Measurements from ENCODE around the gene ZNF362. TPM values are rescaled to one million over a fixed set of nuclear protein-coding genes. Genes with fewer than 3 reads are reported as not detected.

The ZNF362 gene
- total and polyA plus RNA-seq, 2 donors (not counting 1 experiment from before 2014, with no cell fraction given), result 3.8 to 5.7 TPM

GRCh38 chr1:33219886-33220661, 36.2 kb upstream of the ZNF362 start:
- Histone ChIP-seq H3K9ac (ENCODE audit: insufficient read depth, low read length) (no peak overlapping the region), H2AFZ (ENCODE audit: low read length) (no peak overlapping the region), H3K27me3 (ENCODE audit: control insufficient read depth, insufficient read depth, low read length) (no peaks in the 10 kb centered on the region), H3K4me1 (ENCODE audit: control insufficient read depth, extremely low read depth, insufficient read depth, low read length) (no peaks in the 10 kb centered on the region), H3K4me3 (replicated peaks in 1 of 4; ENCODE audit: control extremely low read depth in 1 of 4, insufficient read depth in 1 of 4, low read depth in 3 of 4, low read length in 4 of 4) (no peak overlapping the region), H3K79me2 (ENCODE audit: control insufficient read depth, insufficient read depth, low read length) (no peaks in the 10 kb centered on the region), H3K4me2 (ENCODE audit: extremely low read depth, insufficient read depth, low read length) (no peak overlapping the region), H3K27ac (ENCODE audit: insufficient read depth, low read length) (no peak overlapping the region), H3K9me3 (ENCODE audit: control insufficient read depth, insufficient read depth, low read depth, low read length) (no peaks in the 10 kb centered on the region), H4K20me1 (ENCODE audit: control insufficient read depth, extremely low read depth, insufficient read depth, low read length) (no peaks in the 10 kb centered on the region), H3K36me3 (ENCODE audit: control insufficient read depth, insufficient read depth, low read length) (no peaks in the 10 kb centered on the region)
- TF ChIP-seq CTCF (conservative IDR thresholded peaks at IDR 0.05 in 1 of 2, IDR thresholded peaks at IDR 0.05 in 1 of 2; ENCODE audit: low read depth in 1 of 2, low read length in 2 of 2) (no peak), EZH2 (IDR thresholded peaks at IDR 0.05; ENCODE audit: low read length, missing control alignments) (no peak)
- peak in 1 of 2 donors; percentile 62 for DNase-seq (ENCODE audit: low read depth in 2 of 2)

GRCh38 chr1:33220676-33221384, 35.5 kb upstream of the ZNF362 start:
- Histone ChIP-seq H2AFZ (ENCODE audit: low read length) (no peak overlapping the region), H3K9me3 (ENCODE audit: control insufficient read depth, insufficient read depth, low read depth, low read length) (no peaks in the 10 kb centered on the region), H3K27ac (ENCODE audit: insufficient read depth, low read length) (no peak overlapping the region), H3K4me1 (ENCODE audit: control insufficient read depth, extremely low read depth, insufficient read depth, low read length) (no peaks in the 10 kb centered on the region), H3K4me2 (ENCODE audit: extremely low read depth, insufficient read depth, low read length) (no peak overlapping the region), H3K36me3 (ENCODE audit: control insufficient read depth, insufficient read depth, low read length) (no peaks in the 10 kb centered on the region), H3K9ac (ENCODE audit: insufficient read depth, low read length) (no peak overlapping the region), H4K20me1 (ENCODE audit: control insufficient read depth, extremely low read depth, insufficient read depth, low read length) (no peaks in the 10 kb centered on the region), H3K27me3 (ENCODE audit: control insufficient read depth, insufficient read depth, low read length) (no peaks in the 10 kb centered on the region), H3K79me2 (ENCODE audit: control insufficient read depth, insufficient read depth, low read length) (no peaks in the 10 kb centered on the region), H3K4me3 (replicated peaks in 1 of 4; ENCODE audit: control extremely low read depth in 1 of 4, insufficient read depth in 1 of 4, low read depth in 3 of 4, low read length in 4 of 4) (no peak overlapping the region)
- peak in 1 of 2 donors; percentile 61 for DNase-seq (ENCODE audit: low read depth in 2 of 2)
- TF ChIP-seq EZH2 (IDR thresholded peaks at IDR 0.05; ENCODE audit: low read length, missing control alignments) (no peak), CTCF (conservative IDR thresholded peaks at IDR 0.05 in 1 of 2, IDR thresholded peaks at IDR 0.05 in 1 of 2; ENCODE audit: low read depth in 1 of 2, low read length in 2 of 2) (no peak)

- no peaks in the 10 kb centered on the region for H3K36me3 ChIP-seq (ENCODE audit: control insufficient read depth, insufficient read depth, low read length)
- H3K4me1 ChIP-seq (ENCODE audit: control insufficient read depth, extremely low read depth, insufficient read depth, low read length), result no peaks in the 10 kb centered on the region
- TF ChIP-seq EZH2 (IDR thresholded peaks at IDR 0.05; ENCODE audit: low read length, missing control alignments) (no peak), CTCF (conservative IDR thresholded peaks at IDR 0.05 in 1 of 2, IDR thresholded peaks at IDR 0.05 in 1 of 2; ENCODE audit: low read depth in 1 of 2, low read length in 2 of 2) (no peak)
- no peak overlapping the region for H3K9ac ChIP-seq (ENCODE audit: insufficient read depth, low read length)
- DNase-seq (ENCODE audit: low read depth in 2 of 2), result peak in 1 of 2 donors; percentile 16
- H2AFZ ChIP-seq (ENCODE audit: low read length), result no peak overlapping the region
- no peaks in the 10 kb centered on the region for H3K27me3 ChIP-seq (ENCODE audit: control insufficient read depth, insufficient read depth, low read length)
- H3K4me3 ChIP-seq (replicated peaks in 1 of 4; ENCODE audit: control extremely low read depth in 1 of 4, insufficient read depth in 1 of 4, low read depth in 3 of 4, low read length in 4 of 4), result no peak overlapping the region
- H3K27ac ChIP-seq (ENCODE audit: insufficient read depth, low read length), result no peak overlapping the region
- no peaks in the 10 kb centered on the region for H3K9me3 ChIP-seq (ENCODE audit: control insufficient read depth, insufficient read depth, low read depth, low read length)
- H4K20me1 ChIP-seq (ENCODE audit: control insufficient read depth, extremely low read depth, insufficient read depth, low read length), result no peaks in the 10 kb centered on the region
- no peak overlapping the region for H3K4me2 ChIP-seq (ENCODE audit: extremely low read depth, insufficient read depth, low read length)
- no peaks in the 10 kb centered on the region for H3K79me2 ChIP-seq (ENCODE audit: control insufficient read depth, insufficient read depth, low read length)
These were observed 34.9 kb upstream of the ZNF362 start for GRCh38 chr1:33221385-33221758.
